Upper lobe of right lung (tissue), 1 donor: ENCODE measurements around the gene PIP5K1A. TPM values are rescaled to one million over a fixed set of nuclear protein-coding genes. Genes with fewer than 3 reads are reported as not detected.

Experiments used
- ATAC-seq: fragments of 200-7000 bp; cut with Tn5 transposase; one replicate; pipeline ENCODE4 v1.9.1; 2020; ENCODE audit warnings: mild to moderate bottlenecking, moderate library complexity
- DNase-seq: peaks from one replicate; pipeline ENCODE4 v3.0.0-alpha.2; 2020
- H3K27ac ChIP-seq: fragments of 200-600 bp; one replicate; pipeline ENCODE4 v1.8.0; 2022
- H3K27me3 ChIP-seq: fragments of 200-600 bp; one replicate; pipeline ENCODE4 v1.8.0; 2022; ENCODE audit warnings: mild to moderate bottlenecking
- H3K36me3 ChIP-seq: fragments of 200-600 bp; one replicate; pipeline ENCODE4 v1.8.0; 2022
- H3K4me1 ChIP-seq: fragments of 200-600 bp; one replicate; pipeline ENCODE4 v1.8.0; 2022
- H3K4me3 ChIP-seq: fragments of 200-600 bp; one replicate; pipeline ENCODE4 v1.8.0; 2022; ENCODE audit warnings: mild to moderate bottlenecking
- H3K9me3 ChIP-seq: fragments of 200-600 bp; one replicate; pipeline ENCODE4 v1.8.0; 2022
- CTCF ChIP-seq: fragments of 200-600 bp; IDR thresholded peaks from one replicate; pipeline ENCODE4 v1.8.0; 2022; ENCODE audit warnings: antibody characterized with exemption
- intact Hi-C: fragments of 100-400 bp; cut with DNase I; formaldehyde crosslinking; loops from one replicate; pipeline ENCODE4 v1.11.0; 2022
- total RNA-seq: library from RNA; stranded (reverse); fragmentation: NEBNext Ultra II Directional; extraction: Animal tissue kit (Norgen Biotek cat#: 25700); gene quantifications from one replicate; pipeline ENCODE4 v1.2.1, GENCODE V29; 2021
- donor health status: DM: no; HTN: yes; CAD: no; lungs with severe emphysema.

PIP5K1A gene
- total RNA-seq, 1 donor from 2014 or later, result 54.0 TPM

- no peaks in the 10 kb centered on the region for H3K9me3 ChIP-seq
- peaks cover 9% of the 10 kb centered on the region for H3K4me1 ChIP-seq
- ATAC-seq (peak; percentile 82), DNase-seq (peak; percentile 97)
- intact Hi-C loops, result no loop called here
- peak; percentile 33 for TF ChIP-seq CTCF
- H3K4me3 ChIP-seq, result peak overlapping the region; percentile 97
- H3K36me3 ChIP-seq, result peaks cover 8% of the 10 kb centered on the region
- peak overlapping the region; percentile 98 for H3K27ac ChIP-seq
- no peaks in the 10 kb centered on the region for H3K27me3 ChIP-seq
Measured at GRCh38 chr1:151281225-151281968, 83.0 kb downstream of the PIP5K1A start.

- peaks cover 9% of the 10 kb centered on the region for H3K4me1 ChIP-seq
- H3K27ac ChIP-seq, result peak within 1 kb of the TSS; percentile 98
- DNase-seq, result peak; percentile 100
- H3K27me3 ChIP-seq, result no peaks in the 10 kb centered on the region
- H3K36me3 ChIP-seq, result peaks cover 17% of the 10 kb centered on the region
- TF ChIP-seq CTCF, result no peak
- peak; percentile 91 for ATAC-seq
- peak within 1 kb of the TSS; percentile 97 for H3K4me3 ChIP-seq
- H3K9me3 ChIP-seq, result no peaks in the 10 kb centered on the region
- intact Hi-C loops, result no loop called here
Measured at GRCh38 chr1:151281969-151282882, 83.9 kb downstream of the PIP5K1A start, which contains the start of gene ZNF687. Gene ZNF687, plus strand, starts transcription at chr1:151282299. Its CDS starts 3,993 bp downstream, at chr1:151286292.

GRCh38 chr1:151282883-151283725 is 84.8 kb downstream of the PIP5K1A start:
- peak overlapping the region; percentile 98 for H3K27ac ChIP-seq
- no peaks in the 10 kb centered on the region for H3K27me3 ChIP-seq
- peak; percentile 0 for ATAC-seq
- H3K36me3 ChIP-seq, result peaks cover 25% of the 10 kb centered on the region
- intact Hi-C loops, result no loop called here
- no peaks in the 10 kb centered on the region for H3K9me3 ChIP-seq
- H3K4me1 ChIP-seq, result peaks cover 9% of the 10 kb centered on the region
- no peak for TF ChIP-seq CTCF
- H3K4me3 ChIP-seq, result peak overlapping the region; percentile 97
- DNase-seq, result peak; percentile 74

- DNase-seq, result no peak
- Histone ChIP-seq H3K9me3 (no peaks in the 10 kb centered on the region), H3K4me3 (no peak overlapping the region), H3K4me1 (peaks cover 9% of the 10 kb centered on the region), H3K27me3 (no peaks in the 10 kb centered on the region), H3K27ac (peak overlapping the region; percentile 98), H3K36me3 (peaks cover 35% of the 10 kb centered on the region)
- intact Hi-C loops, result no loop called here
- TF ChIP-seq CTCF, result no peak
- ATAC-seq, result no peak
Measured at GRCh38 chr1:151284013-151284577, 85.7 kb downstream of the PIP5K1A start.
